Lower leg skin (tissue), 4 donors: ENCODE results near the gene SNAPIN. TPM values are rescaled to one million over a fixed set of nuclear protein-coding genes. Genes with fewer than 3 reads are reported as not detected.

ENCODE experiments used
- DNase-seq, 2 donors: peaks; one replicate each; pipeline ENCODE4 v3.0.0-alpha.2; 2019; ENCODE audit warnings: low spot score in 2 of 2
- H3K4me3 ChIP-seq: fragments of 200-600 bp; sonication (generic); 2 replicates; pipeline ENCODE4 v1.5.1; 2017; ENCODE audit warnings: mild to moderate bottlenecking, low read depth; ENCODE audit not compliant: poor library complexity, severe bottlenecking
- CTCF ChIP-seq, 3 donors: fragments of 450-650 bp; IDR thresholded peaks; one replicate each; pipeline ENCODE4 v1.5.1; 2016; ENCODE audit warnings: antibody characterized with exemption in 3 of 3, mild to moderate bottlenecking in 3 of 3, moderate library complexity in 2 of 3
- POLR2A ChIP-seq, 2 donors: fragments of 450-650 bp; IDR thresholded peaks; one replicate each; pipeline ENCODE4 v1.6.1; 2016 to 2017; ENCODE audit warnings: antibody characterized with exemption in 2 of 2, mild to moderate bottlenecking in 1 of 2, moderate library complexity in 1 of 2
- WGBS, 2 donors: methylation state at CpG; one replicate each; pipeline ENCODE4 v1.1.5; 2018; 5-methylcytosine and 5-hydroxymethylcytosine counted together
- intact Hi-C: fragments of 100-400 bp; cut with DNase I; formaldehyde crosslinking; loops from one replicate; pipeline ENCODE4 v1.15.0; 2023; ENCODE audit warnings: low total_unique reads
- total RNA-seq, 4 donors: library from RNA; depleted of rRNA; stranded (reverse); fragments of >200 nt; gene quantifications; one replicate each; pipeline ENCODE4 v1.1.0, GENCODE V29; 2016

SNAPIN gene
- total RNA-seq, 4 donors from 2014 or later = 34.8 to 60.4 (median 46.9) TPM

- no peak overlapping the region for H3K4me3 ChIP-seq
- no peak for DNase-seq
- TF ChIP-seq POLR2A (IDR thresholded peaks at IDR 0.05) (no peak), CTCF (IDR thresholded peaks at IDR 0.05) (no peak)
- intact Hi-C loops = no loop called here
- WGBS, 2 donors = 53 to 56% methylated on average over 1 of the region's 1 CpG
These were observed 6.7 kb upstream of the SNAPIN start for GRCh38 chr1:153651771-153652170.

GRCh38 chr1:153652805-153653500, 5.5 kb upstream of the SNAPIN start:
- TF ChIP-seq POLR2A (IDR thresholded peaks at IDR 0.05) (no peak), CTCF (IDR thresholded peaks at IDR 0.05) (no peak)
- intact Hi-C loops = no loop called here
- H3K4me3 ChIP-seq = no peak overlapping the region
- no peak for DNase-seq
- 51 to 57% methylated on average over 3 of the region's 3 CpGs for WGBS, 2 donors

DNA sequence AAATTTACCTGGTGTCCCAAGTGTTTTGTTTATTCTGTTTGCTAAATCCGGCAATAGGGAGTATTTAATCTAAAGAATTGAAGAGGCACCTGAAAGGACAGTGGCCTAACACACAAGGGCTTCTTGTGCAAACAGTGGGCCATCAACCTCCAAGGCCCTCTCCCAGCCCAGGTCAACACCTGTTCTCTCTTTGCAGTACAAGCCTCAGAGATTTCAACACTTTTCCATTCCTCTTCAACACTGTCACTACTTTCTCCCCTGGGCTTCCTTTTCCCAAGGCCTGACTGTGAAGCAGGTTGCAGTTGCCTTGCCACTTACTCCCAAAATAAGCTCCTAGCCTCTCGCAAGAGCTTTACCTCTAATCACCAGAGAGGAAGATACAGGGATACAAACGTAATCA, 3.2 kb upstream of the SNAPIN start:
- DNase-seq = no peak
- intact Hi-C loops = no loop called here
- WGBS, 2 donors = 87% methylated on average over 3 of the region's 3 CpGs
- no peak overlapping the region for H3K4me3 ChIP-seq
- TF ChIP-seq CTCF (IDR thresholded peaks at IDR 0.05) (no peak), POLR2A (IDR thresholded peaks at IDR 0.05) (no peak)

GRCh38 chr1:153659175-153659534, 652 bp downstream of the SNAPIN start:
- 34 to 36% methylated on average over 8 of the region's 8 CpGs for WGBS, 2 donors
- no peak for DNase-seq
- H3K4me3 ChIP-seq = peak overlapping the region; percentile 55
- intact Hi-C loops = no loop called here
- no peak for TF ChIP-seq POLR2A (IDR thresholded peaks at IDR 0.05)

DNA sequence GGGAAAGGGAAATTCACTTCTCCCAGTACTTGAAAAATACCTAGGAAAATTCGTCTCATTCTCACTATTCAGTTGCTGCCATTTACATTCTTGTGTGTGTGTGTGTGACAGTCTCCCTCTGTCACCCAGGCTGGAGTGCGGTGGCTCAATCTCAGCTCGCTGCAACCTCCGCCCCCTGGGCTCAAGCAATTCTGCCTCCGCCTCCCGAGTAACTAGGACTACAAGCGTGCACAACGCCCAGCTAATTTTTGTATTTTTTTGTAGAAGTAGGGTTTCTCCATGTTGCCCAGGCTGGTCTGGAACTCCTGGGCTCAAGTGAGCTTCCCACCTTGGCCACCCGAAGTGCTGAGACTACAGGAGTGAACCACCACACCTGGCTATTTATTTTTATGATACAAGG, 1.2 kb downstream of the SNAPIN start:
- no peak for DNase-seq
- TF ChIP-seq CTCF (IDR thresholded peaks at IDR 0.05) = no peak
- no peak for TF ChIP-seq POLR2A (IDR thresholded peaks at IDR 0.05)
- WGBS, 2 donors = 71 to 81% methylated on average over 9 of the region's 9 CpGs
- intact Hi-C loops = loop anchor here (10.0 kb wide), 1 partner anchor 85 kb away; no protein-coding TSS in a partner anchor
- no peak overlapping the region for H3K4me3 ChIP-seq

- WGBS, 2 donors = 58 to 62% methylated on average over 8 to 9 of the region's 9 CpGs
- DNase-seq = no peak
- H3K4me3 ChIP-seq = no peak overlapping the region
- intact Hi-C loops = loop anchor here (10.0 kb wide), 1 partner anchor 86 kb away; no protein-coding TSS in a partner anchor
- TF ChIP-seq CTCF (IDR thresholded peaks at IDR 0.05) (no peak), POLR2A (IDR thresholded peaks at IDR 0.05) (no peak)
These were observed 2.7 kb downstream of the SNAPIN start for GRCh38 chr1:153661111-153661708.
